GM12864 (cell line): ENCODE data around the gene CLIC4.
"Not testable (repeated sequence)": the region's sequence is repeated elsewhere in the genome, so short reads cannot be mapped to it uniquely, and the experiment has no call there.

Source experiments
- DNase-seq: peaks from one replicate; pipeline ENCODE4 v3.0.0-alpha.2; 2011; ENCODE audit warnings: low read depth
- H3K4me3 ChIP-seq: 2 replicates; pipeline ENCODE4 v1.5.1; 2011; ENCODE audit warnings: mild to moderate bottlenecking, low read depth, low read length, control low read depth
- TF ChIP-seq, protein P1 (sequence below): IDR thresholded peaks from 2 replicates; pipeline ENCODE4 v1.5.1; 2011; ENCODE audit warnings: low read depth, mild to moderate bottlenecking, moderate library complexity, low read length, control low read depth, inconsistent platforms; ENCODE audit errors: missing control alignments

The CLIC4 gene

DNA sequence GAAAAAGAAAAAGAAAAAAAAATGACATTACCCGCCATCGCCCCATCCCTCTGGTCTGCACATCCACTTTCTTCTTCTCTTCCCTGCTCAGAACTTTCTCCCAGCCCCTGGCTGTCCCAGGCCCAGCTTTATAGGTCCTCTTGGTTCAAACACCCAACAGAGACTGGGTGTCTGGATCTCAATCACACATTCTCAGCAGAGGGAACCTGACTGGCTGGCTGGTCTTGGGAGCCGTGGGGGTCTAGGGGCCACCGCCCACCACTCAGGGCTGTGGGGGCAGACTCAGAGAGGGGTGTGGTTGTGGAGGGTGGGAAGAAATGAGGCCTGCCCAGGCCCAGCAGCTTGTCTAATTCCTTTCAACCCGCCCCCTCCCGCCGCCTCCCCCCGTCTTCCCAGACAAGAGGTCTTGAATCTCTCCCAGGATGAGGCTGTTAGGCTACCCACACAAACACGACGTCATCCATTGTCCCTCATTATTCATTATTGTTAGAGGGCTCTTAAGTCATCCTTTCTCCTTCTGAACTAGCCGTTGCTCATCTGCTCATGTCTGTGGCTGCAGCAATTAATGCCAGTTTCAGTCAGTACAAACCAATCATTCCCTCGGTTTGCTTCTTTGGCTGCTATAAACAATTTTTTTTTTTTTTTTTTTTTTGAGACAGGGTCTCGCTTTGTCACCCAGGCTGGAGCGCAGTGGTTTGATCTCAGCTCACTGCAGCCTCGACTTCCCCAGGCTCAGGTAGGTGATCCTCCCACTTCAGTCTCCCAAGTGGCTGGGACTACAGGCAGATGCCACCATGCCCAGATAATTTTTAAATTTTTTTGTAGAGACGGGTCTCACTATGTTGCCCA is 40.6 kb upstream of the CLIC4 start:
- H3K4me3 ChIP-seq = no peak overlapping the region
- TF ChIP-seq, protein P1, sequence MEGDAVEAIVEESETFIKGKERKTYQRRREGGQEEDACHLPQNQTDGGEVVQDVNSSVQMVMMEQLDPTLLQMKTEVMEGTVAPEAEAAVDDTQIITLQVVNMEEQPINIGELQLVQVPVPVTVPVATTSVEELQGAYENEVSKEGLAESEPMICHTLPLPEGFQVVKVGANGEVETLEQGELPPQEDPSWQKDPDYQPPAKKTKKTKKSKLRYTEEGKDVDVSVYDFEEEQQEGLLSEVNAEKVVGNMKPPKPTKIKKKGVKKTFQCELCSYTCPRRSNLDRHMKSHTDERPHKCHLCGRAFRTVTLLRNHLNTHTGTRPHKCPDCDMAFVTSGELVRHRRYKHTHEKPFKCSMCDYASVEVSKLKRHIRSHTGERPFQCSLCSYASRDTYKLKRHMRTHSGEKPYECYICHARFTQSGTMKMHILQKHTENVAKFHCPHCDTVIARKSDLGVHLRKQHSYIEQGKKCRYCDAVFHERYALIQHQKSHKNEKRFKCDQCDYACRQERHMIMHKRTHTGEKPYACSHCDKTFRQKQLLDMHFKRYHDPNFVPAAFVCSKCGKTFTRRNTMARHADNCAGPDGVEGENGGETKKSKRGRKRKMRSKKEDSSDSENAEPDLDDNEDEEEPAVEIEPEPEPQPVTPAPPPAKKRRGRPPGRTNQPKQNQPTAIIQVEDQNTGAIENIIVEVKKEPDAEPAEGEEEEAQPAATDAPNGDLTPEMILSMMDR = no peak
- DNase-seq = no peak

DNA sequence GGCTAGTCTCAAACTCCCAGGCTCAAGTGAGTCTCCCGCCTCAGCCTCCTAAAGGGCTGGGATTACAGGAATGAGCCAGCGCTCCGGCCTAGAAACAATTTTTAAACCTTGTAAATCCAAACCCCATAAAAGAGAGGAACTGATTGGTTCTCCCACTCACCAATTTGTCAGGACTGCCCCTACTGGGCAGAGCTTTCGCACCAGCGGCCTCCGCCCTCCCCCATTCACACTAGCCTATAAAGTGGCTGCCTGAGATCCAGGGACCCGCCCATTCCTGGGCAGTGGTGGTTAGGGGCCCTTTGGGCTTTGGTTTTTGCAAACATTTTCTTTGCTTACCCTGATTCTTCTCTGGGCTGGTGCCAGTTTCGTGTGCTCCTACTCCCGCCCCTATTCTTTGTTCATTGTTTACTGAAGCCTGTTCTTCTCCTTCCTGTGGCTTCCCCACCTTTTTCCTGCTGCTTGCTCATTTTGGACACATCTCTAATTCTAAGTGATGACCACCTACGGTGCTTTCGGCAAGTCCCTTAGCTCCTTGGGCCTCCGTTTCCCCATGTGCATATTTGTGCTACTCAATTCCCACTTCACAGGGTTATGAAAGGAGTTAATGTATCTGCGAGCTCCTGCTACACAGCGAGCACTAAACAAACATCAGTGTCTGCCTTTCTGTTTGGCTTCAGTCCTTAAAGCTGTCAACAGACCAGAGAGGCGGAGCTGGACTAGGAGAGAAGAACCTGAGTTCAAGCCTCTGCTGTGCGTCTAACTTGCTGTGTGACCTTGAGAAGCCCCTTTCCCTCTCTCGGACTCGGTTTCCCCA is 39.8 kb upstream of the CLIC4 start:
- TF ChIP-seq, protein P1 = no peak
- no peak overlapping the region for H3K4me3 ChIP-seq
- DNase-seq = no peak

DNA sequence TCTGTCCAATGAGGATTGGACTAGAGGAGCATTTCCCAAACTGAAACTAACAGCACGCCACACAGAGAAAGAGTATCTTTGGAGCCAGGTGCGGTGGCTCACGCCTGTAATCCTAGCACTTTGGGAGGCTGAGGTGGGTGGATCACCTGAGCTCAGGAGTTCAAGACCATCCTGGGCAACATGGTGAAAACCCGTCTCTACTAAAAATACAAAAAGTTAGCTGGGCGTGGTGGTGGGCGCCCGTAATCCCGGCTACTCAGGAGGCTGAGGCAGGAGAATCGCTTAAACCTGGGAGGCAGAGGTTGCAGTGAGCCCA is 39.2 kb upstream of the CLIC4 start:
- not testable (repeated sequence) for H3K4me3 ChIP-seq, DNase-seq

DNA sequence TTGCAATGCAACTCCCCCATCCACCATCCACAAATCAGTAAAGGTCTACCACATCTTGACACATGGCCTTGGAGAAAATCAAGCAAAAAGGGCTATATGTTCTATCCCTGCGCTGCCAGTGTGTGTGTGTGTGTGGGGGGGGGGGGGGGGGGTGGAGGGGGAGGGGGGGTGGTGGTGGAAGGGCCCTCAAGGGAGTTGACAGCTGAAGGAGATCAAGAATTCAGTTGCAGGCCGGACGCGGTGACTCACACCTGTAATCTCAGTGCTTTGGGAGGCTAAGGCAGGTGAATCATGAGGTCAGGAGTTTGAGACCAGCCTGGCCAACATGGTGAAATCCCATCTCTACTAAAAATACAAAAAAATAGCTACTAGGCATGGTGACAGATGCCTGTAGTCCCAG is 37.6 kb upstream of the CLIC4 start:
- TF ChIP-seq, protein P1 = no peak
- DNase-seq = no peak
- H3K4me3 ChIP-seq = no peak overlapping the region

DNA sequence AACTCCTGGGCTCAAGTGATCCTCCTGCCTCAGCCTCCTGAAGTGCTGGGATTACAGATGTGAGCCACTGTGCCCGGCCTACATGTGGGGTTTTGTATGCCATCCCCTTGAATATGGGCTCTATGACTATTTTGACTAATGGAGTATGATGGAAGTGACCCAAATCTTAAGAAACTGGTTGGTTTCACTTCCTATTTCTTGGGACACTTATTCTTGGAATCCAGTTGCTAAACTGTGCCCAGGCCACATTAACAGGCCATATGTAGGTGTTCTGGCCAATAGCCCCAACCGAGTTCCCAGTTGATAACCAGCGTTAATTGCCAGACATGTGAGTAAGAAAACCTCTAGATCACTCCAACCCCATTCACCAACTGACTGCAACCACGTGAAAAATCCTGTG is 36.3 kb upstream of the CLIC4 start:
- no peak overlapping the region for H3K4me3 ChIP-seq
- TF ChIP-seq, protein P1 = no peak
- DNase-seq = no peak

DNA sequence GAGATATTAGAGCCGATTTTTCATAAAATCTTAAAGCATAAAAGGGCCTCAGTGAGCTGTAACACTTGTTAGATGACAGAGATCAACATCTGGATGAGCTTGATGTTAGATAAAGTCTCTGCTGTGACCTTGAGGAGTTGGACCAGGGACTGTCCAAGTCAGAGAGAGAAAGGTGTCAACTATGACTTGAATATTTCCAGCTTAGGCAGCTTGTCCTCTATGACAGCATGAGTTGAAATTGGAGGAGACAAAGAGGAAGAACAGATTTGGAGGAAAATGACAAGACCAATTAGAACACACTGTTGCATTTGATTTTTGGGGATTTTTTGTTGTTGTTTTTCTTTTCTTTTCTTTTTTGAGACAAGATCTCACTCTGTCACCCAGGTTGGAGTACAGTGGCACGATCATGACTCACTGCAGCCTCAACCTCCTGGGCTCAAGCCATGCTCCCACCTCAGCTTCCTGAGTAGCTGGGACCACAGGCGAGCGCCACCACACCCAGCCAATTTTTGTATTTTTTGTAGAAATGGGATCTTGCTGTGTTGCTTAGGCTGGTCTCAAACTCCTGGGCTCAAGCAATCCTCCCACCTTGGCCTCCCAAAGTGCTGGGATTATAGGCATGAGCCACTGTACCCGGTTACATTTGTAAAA is 35.3 kb upstream of the CLIC4 start:
- no peak for DNase-seq
- TF ChIP-seq, protein P1 = no peak
- no peak overlapping the region for H3K4me3 ChIP-seq

DNA sequence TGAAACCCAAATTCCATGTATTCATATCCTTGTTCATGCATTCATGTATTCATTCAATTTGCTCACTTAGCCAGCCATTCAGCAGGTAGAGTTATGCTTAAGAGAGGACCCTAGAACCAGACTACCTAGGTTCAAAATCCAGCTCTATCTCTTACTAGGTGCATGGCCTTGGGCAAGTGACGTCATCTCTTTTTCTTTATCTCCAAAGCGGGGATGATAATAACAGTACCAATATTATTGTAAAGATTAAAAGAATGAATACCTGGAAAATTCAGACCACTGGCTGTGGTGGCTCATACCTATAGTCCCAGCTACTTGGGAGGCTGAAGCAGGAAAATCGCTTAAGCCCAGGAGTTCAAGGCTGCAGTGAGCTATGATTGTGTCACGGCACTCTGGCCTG is 33.9 kb upstream of the CLIC4 start:
- TF ChIP-seq, protein P1 = no peak
- no peak for DNase-seq
- no peak overlapping the region for H3K4me3 ChIP-seq
